ENCODE results near the gene PRLHR.

PRLHR gene

GRCh38 chr10:118570591-118570990, 24.9 kb downstream of the PRLHR start:
- no CpG with 5 or more reads among the region's 5 CpGs for WGBS (ENCODE audit: extremely low coverage, insufficient coverage, insufficient read length)
- no peak overlapping the region for H4K8ac ChIP-seq (ENCODE audit: low read depth, low read length)
- no peak for DNase-seq
- H3K79me1 ChIP-seq (ENCODE audit: low read length), result no peaks in the 10 kb centered on the region
- no peak overlapping the region for H2BK12ac ChIP-seq (ENCODE audit: low read length)
- H3K27me3 ChIP-seq (ENCODE audit: insufficient read depth, low read length), result no peaks in the 10 kb centered on the region
- H2BK5ac ChIP-seq (ENCODE audit: low read depth, low read length, poor library complexity), result no peak overlapping the region
- H3K14ac ChIP-seq (ENCODE audit: low read length), result no peak overlapping the region
- no peak overlapping the region for H4K91ac ChIP-seq (ENCODE audit: low read depth, low read length)
- no peak overlapping the region for H3K4me2 ChIP-seq (ENCODE audit: low read length)
- H3K79me2 ChIP-seq (ENCODE audit: control insufficient read depth, insufficient read depth, low read length, poor library complexity), result no peaks in the 10 kb centered on the region
- no peak overlapping the region for H3K4me3 ChIP-seq (ENCODE audit: low read depth, low read length)
- no peaks in the 10 kb centered on the region for H3K4me1 ChIP-seq (ENCODE audit: control insufficient read depth in 1 of 2, insufficient read depth in 2 of 2, low read length in 2 of 2)
- H2BK120ac ChIP-seq (ENCODE audit: insufficient read depth, low read length, poor library complexity), result no peak overlapping the region
- no peak overlapping the region for H3K27ac ChIP-seq (ENCODE audit: low read depth, low read length)
- no peak overlapping the region for H3K23ac ChIP-seq (ENCODE audit: low read length)
- no peak overlapping the region for H3K9ac ChIP-seq (ENCODE audit: low read length)
- no peak overlapping the region for H2AFZ ChIP-seq (ENCODE audit: insufficient read depth, low read length, poor library complexity)
- H3K36me3 ChIP-seq (ENCODE audit: control insufficient read depth in 1 of 2, insufficient read depth in 2 of 2, low read length in 2 of 2), result no peaks in the 10 kb centered on the region
- no peak overlapping the region for H3K4ac ChIP-seq (ENCODE audit: low read depth, low read length)
- no peak overlapping the region for H2AK5ac ChIP-seq (ENCODE audit: low read length)
- H4K12ac ChIP-seq (ENCODE audit: low read depth, low read length), result no peak overlapping the region
- H3K18ac ChIP-seq (ENCODE audit: low read length), result no peak overlapping the region
- no peaks in the 10 kb centered on the region for H3K9me3 ChIP-seq (ENCODE audit: insufficient read depth, low read depth, low read length)

GRCh38 chr10:118569882-118570252, 25.6 kb downstream of the PRLHR start:
- DNase-seq, result no peak
- Histone ChIP-seq H3K14ac (ENCODE audit: low read length) (no peak overlapping the region), H3K4ac (ENCODE audit: low read depth, low read length) (no peak overlapping the region), H2BK5ac (ENCODE audit: low read depth, low read length, poor library complexity) (no peak overlapping the region), H4K8ac (ENCODE audit: low read depth, low read length) (no peak overlapping the region), H3K4me3 (ENCODE audit: low read depth, low read length) (no peak overlapping the region), H3K9ac (ENCODE audit: low read length) (no peak overlapping the region), H3K27me3 (ENCODE audit: insufficient read depth, low read length) (no peaks in the 10 kb centered on the region), H2BK12ac (ENCODE audit: low read length) (no peak overlapping the region), H3K79me1 (ENCODE audit: low read length) (no peaks in the 10 kb centered on the region), H3K18ac (ENCODE audit: low read length) (no peak overlapping the region), H3K4me2 (ENCODE audit: low read length) (no peak overlapping the region), H4K91ac (ENCODE audit: low read depth, low read length) (no peak overlapping the region), H3K27ac (ENCODE audit: low read depth, low read length) (no peak overlapping the region), H3K4me1 (ENCODE audit: control insufficient read depth in 1 of 2, insufficient read depth in 2 of 2, low read length in 2 of 2) (no peaks in the 10 kb centered on the region), H2AK5ac (ENCODE audit: low read length) (no peak overlapping the region), H3K36me3 (ENCODE audit: control insufficient read depth in 1 of 2, insufficient read depth in 2 of 2, low read length in 2 of 2) (no peaks in the 10 kb centered on the region), H3K9me3 (ENCODE audit: insufficient read depth, low read depth, low read length) (no peaks in the 10 kb centered on the region), H2AFZ (ENCODE audit: insufficient read depth, low read length, poor library complexity) (no peak overlapping the region), H3K23ac (ENCODE audit: low read length) (no peak overlapping the region), H3K79me2 (ENCODE audit: control insufficient read depth, insufficient read depth, low read length, poor library complexity) (no peaks in the 10 kb centered on the region), H4K12ac (ENCODE audit: low read depth, low read length) (no peak overlapping the region), H2BK120ac (ENCODE audit: insufficient read depth, low read length, poor library complexity) (no peak overlapping the region)
- WGBS (ENCODE audit: extremely low coverage, insufficient coverage, insufficient read length), result no CpG with 5 or more reads among the region's 3 CpGs

DNA sequence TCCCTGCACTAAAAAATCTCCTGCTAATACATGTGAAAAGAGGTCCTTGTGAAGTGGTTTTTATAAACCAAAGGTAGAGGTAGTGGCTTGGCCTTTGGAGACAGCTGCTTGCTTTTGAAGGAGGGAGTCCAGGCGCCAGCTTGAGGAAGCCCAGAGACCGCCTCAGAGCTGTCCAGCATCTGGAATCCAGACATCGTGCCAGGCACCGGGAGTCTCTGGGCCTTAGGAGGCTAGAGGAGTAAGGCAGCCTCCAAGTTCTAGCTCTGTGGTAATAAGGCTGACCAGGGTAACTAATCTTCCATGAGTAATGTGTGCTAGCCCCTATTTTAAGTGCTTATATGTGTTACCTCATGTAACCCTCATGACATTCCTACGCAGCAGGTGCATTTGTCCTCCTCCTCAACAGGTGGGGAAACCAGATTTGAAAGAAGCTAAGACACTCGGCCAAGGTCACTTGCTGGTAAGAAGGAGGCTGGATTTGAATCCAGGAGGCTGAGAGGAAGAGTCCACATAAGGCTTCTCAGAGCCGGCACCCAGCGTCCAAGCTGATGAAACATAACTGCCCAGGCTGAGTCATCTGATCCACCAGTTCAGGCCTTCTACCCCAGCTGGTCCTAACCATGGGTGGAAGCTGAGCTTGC, 26.1 kb downstream of the PRLHR start:
- H3K4me3 ChIP-seq (ENCODE audit: low read depth, low read length), result no peak overlapping the region
- H2BK12ac ChIP-seq (ENCODE audit: low read length), result no peak overlapping the region
- no peak overlapping the region for H2AFZ ChIP-seq (ENCODE audit: insufficient read depth, low read length, poor library complexity)
- H3K79me1 ChIP-seq (ENCODE audit: low read length), result no peaks in the 10 kb centered on the region
- H3K18ac ChIP-seq (ENCODE audit: low read length), result no peak overlapping the region
- DNase-seq, result peak in 1 of 2 donors; percentile 49
- no peak overlapping the region for H3K23ac ChIP-seq (ENCODE audit: low read length)
- no peaks in the 10 kb centered on the region for H3K36me3 ChIP-seq (ENCODE audit: control insufficient read depth in 1 of 2, insufficient read depth in 2 of 2, low read length in 2 of 2)
- H3K27ac ChIP-seq (ENCODE audit: low read depth, low read length), result no peak overlapping the region
- no peak overlapping the region for H3K9ac ChIP-seq (ENCODE audit: low read length)
- H2AK5ac ChIP-seq (ENCODE audit: low read length), result no peak overlapping the region
- H4K12ac ChIP-seq (ENCODE audit: low read depth, low read length), result no peak overlapping the region
- no peak overlapping the region for H3K14ac ChIP-seq (ENCODE audit: low read length)
- H3K4ac ChIP-seq (ENCODE audit: low read depth, low read length), result no peak overlapping the region
- H4K91ac ChIP-seq (ENCODE audit: low read depth, low read length), result no peak overlapping the region
- H3K4me2 ChIP-seq (ENCODE audit: low read length), result no peak overlapping the region
- H3K9me3 ChIP-seq (ENCODE audit: insufficient read depth, low read depth, low read length), result no peaks in the 10 kb centered on the region
- no peaks in the 10 kb centered on the region for H3K27me3 ChIP-seq (ENCODE audit: insufficient read depth, low read length)
- no peak overlapping the region for H2BK120ac ChIP-seq (ENCODE audit: insufficient read depth, low read length, poor library complexity)
- H3K4me1 ChIP-seq (ENCODE audit: control insufficient read depth in 1 of 2, insufficient read depth in 2 of 2, low read length in 2 of 2), result no peaks in the 10 kb centered on the region
- no peak overlapping the region for H2BK5ac ChIP-seq (ENCODE audit: low read depth, low read length, poor library complexity)
- WGBS (ENCODE audit: extremely low coverage, insufficient coverage, insufficient read length), result no CpG with 5 or more reads among the region's 8 CpGs
- no peak overlapping the region for H4K8ac ChIP-seq (ENCODE audit: low read depth, low read length)
- H3K79me2 ChIP-seq (ENCODE audit: control insufficient read depth, insufficient read depth, low read length, poor library complexity), result no peaks in the 10 kb centered on the region

DNA sequence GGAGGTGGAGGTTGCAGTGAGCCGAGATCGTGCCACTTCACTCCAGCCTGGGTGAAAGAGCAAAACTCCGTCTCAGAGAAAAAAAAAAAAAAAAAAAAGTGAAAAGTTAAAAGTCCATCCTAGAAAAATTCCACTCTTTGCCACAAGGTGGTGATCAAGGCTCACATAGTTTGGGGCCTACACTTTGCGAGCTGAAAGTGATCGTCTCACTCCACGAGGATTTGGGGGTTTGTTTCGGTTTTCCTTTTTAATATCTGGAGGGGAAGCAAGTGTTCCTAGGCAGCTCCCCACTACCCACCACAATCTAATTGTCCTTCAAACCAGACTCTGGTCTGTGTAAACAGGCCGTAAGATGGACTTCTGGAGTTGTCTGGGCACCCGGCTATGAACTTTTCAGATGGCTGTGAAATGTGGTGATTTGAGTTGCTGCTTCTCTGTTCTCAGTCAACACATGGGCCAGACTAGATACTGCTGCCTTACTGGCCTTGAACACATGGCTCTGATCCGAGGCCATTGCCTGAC, 27.1 kb downstream of the PRLHR start:
- no peak overlapping the region for H3K14ac ChIP-seq (ENCODE audit: low read length)
- H2AFZ ChIP-seq (ENCODE audit: insufficient read depth, low read length, poor library complexity), result no peak overlapping the region
- no peak overlapping the region for H2AK5ac ChIP-seq (ENCODE audit: low read length)
- H3K4me3 ChIP-seq (ENCODE audit: low read depth, low read length), result no peak overlapping the region
- no peaks in the 10 kb centered on the region for H3K79me2 ChIP-seq (ENCODE audit: control insufficient read depth, insufficient read depth, low read length, poor library complexity)
- H2BK12ac ChIP-seq (ENCODE audit: low read length), result no peak overlapping the region
- no peak overlapping the region for H3K4ac ChIP-seq (ENCODE audit: low read depth, low read length)
- H3K27ac ChIP-seq (ENCODE audit: low read depth, low read length), result no peak overlapping the region
- no peaks in the 10 kb centered on the region for H3K36me3 ChIP-seq (ENCODE audit: control insufficient read depth in 1 of 2, insufficient read depth in 2 of 2, low read length in 2 of 2)
- no peaks in the 10 kb centered on the region for H3K4me1 ChIP-seq (ENCODE audit: control insufficient read depth in 1 of 2, insufficient read depth in 2 of 2, low read length in 2 of 2)
- H3K79me1 ChIP-seq (ENCODE audit: low read length), result no peaks in the 10 kb centered on the region
- H4K8ac ChIP-seq (ENCODE audit: low read depth, low read length), result no peak overlapping the region
- no CpG with 5 or more reads among the region's 10 CpGs for WGBS (ENCODE audit: extremely low coverage, insufficient coverage, insufficient read length)
- no peak overlapping the region for H3K4me2 ChIP-seq (ENCODE audit: low read length)
- no peak overlapping the region for H2BK5ac ChIP-seq (ENCODE audit: low read depth, low read length, poor library complexity)
- H3K9me3 ChIP-seq (ENCODE audit: insufficient read depth, low read depth, low read length), result no peaks in the 10 kb centered on the region
- H3K23ac ChIP-seq (ENCODE audit: low read length), result no peak overlapping the region
- H4K12ac ChIP-seq (ENCODE audit: low read depth, low read length), result no peak overlapping the region
- H2BK120ac ChIP-seq (ENCODE audit: insufficient read depth, low read length, poor library complexity), result no peak overlapping the region
- DNase-seq, result peak; percentile 25 to 84
- no peak overlapping the region for H4K91ac ChIP-seq (ENCODE audit: low read depth, low read length)
- no peaks in the 10 kb centered on the region for H3K27me3 ChIP-seq (ENCODE audit: insufficient read depth, low read length)
- no peak overlapping the region for H3K9ac ChIP-seq (ENCODE audit: low read length)
- no peak overlapping the region for H3K18ac ChIP-seq (ENCODE audit: low read length)

Measured in trophoblast cell (in vitro differentiated cells and primary cell).